Prostate gland (tissue), 2 donors: Measurements from ENCODE around the gene TMSB4X. TPM values are rescaled to one million over a fixed set of nuclear protein-coding genes. Genes with fewer than 3 reads are reported as not detected.

Source experiments
- DNase-seq: peaks from one replicate; pipeline ENCODE4 v3.0.0-alpha.2; 2019; ENCODE audit warnings: low spot score
- H3K27ac ChIP-seq, 2 donors: fragments of 200-600 bp; sonication (generic); 2 replicates each; pipeline ENCODE4 v1.5.1; 2017 to 2019
- H3K27me3 ChIP-seq: fragments of 200-600 bp; sonication (generic); replicated peaks from 2 replicates; pipeline ENCODE4 v1.5.1; 2019; ENCODE audit not compliant: insufficient read depth
- H3K36me3 ChIP-seq, 2 donors: fragments of 200-600 bp; sonication (generic); 1 replicate in 1 of 2; 2 replicates in 1 of 2; pipeline versions ENCODE4 v1.5.1 to v1.8.1; 2017 to 2019
- H3K4me1 ChIP-seq: fragments of 200-600 bp; sonication (generic); replicated peaks from 2 replicates; pipeline ENCODE4 v1.5.1; 2019
- H3K4me3 ChIP-seq, 2 donors: fragments of 200-600 bp; sonication (generic); 2 replicates each; pipeline ENCODE4 v1.5.1; 2017 to 2019
- H3K9me3 ChIP-seq: fragments of 200-600 bp; sonication (generic); 2 replicates; pipeline ENCODE4 v1.5.1; 2017
- CTCF ChIP-seq, 4 experiments: fragments of 200-600 bp in 2 of 4; fragments of 450-650 bp in 2 of 4; sonication (generic) in 2 of 4; IDR thresholded peaks; 1 replicate in 3 of 4; 2 replicates in 1 of 4; pipeline ENCODE4 v1.5.1; 2016 to 2019; ENCODE audit warnings: antibody characterized with exemption in 4 of 4, mild to moderate bottlenecking in 2 of 4, moderate library complexity in 2 of 4
- POLR2A ChIP-seq: fragments of 450-650 bp; IDR thresholded peaks from one replicate; pipeline ENCODE4 v1.6.1; 2016; ENCODE audit warnings: antibody characterized with exemption, mild to moderate bottlenecking
- POLR2AphosphoS5 ChIP-seq: sonication (generic); formaldehyde crosslinking; IDR thresholded peaks from one replicate; pipeline ENCODE4 v1.6.1; 2017; ENCODE audit warnings: antibody characterized with exemption
- WGBS: methylation state at CpG from one replicate; pipeline ENCODE4 v1.1.5; 2018; 5-methylcytosine and 5-hydroxymethylcytosine counted together
- intact Hi-C: fragments of 100-400 bp; cut with DNase I; formaldehyde crosslinking; loops from one replicate; pipeline ENCODE4 v1.14.2; 2022
- total RNA-seq, 2 donors: library from RNA; depleted of rRNA; stranded (reverse); fragments of >200 nt; gene quantifications; one replicate each; pipeline ENCODE4 v1.1.0, GENCODE V29; 2016

The TMSB4X gene
- total RNA-seq, 2 donors from 2014 or later = 1,116 to 1,330 TPM

GRCh38 chrX:13007519-13008188 is 32.7 kb downstream of the TMSB4X start:
- 71% methylated on average over 2 of the region's 2 CpGs for WGBS
- Histone ChIP-seq H3K27me3 (no peaks in the 10 kb centered on the region), H3K9me3 (no peaks in the 10 kb centered on the region), H3K4me1 (no peaks in the 10 kb centered on the region), H3K36me3 (no peaks in the 10 kb centered on the region), H3K4me3 (no peak overlapping the region), H3K27ac (no peak overlapping the region)
- DNase-seq = peak; percentile 28
- TF ChIP-seq POLR2AphosphoS5 = peak; percentile 30
- no peak for TF ChIP-seq POLR2A
- intact Hi-C loops = no loop called here

- TF ChIP-seq POLR2A (no peak), CTCF (IDR thresholded peaks at IDR 0.05) (no peak), POLR2AphosphoS5 (no peak)
- intact Hi-C loops = no loop called here
- no peaks in the 10 kb centered on the region for H3K36me3 ChIP-seq
- H3K27ac ChIP-seq = no peak overlapping the region
- no peaks in the 10 kb centered on the region for H3K9me3 ChIP-seq
- H3K27me3 ChIP-seq = no peaks in the 10 kb centered on the region
- 25% methylated on average over 2 of the region's 2 CpGs for WGBS
- DNase-seq = no peak
- H3K4me1 ChIP-seq = no peaks in the 10 kb centered on the region
- no peak overlapping the region for H3K4me3 ChIP-seq
Measured at GRCh38 chrX:13008189-13008533, 33.3 kb downstream of the TMSB4X start.

- intact Hi-C loops = no loop called here
- H3K4me3 ChIP-seq = no peak overlapping the region
- no peaks in the 10 kb centered on the region for H3K27me3 ChIP-seq
- no peak for TF ChIP-seq CTCF (IDR thresholded peaks at IDR 0.05)
- TF ChIP-seq POLR2AphosphoS5 = no peak
- no peak for TF ChIP-seq POLR2A
- H3K36me3 ChIP-seq = no peaks in the 10 kb centered on the region
- H3K4me1 ChIP-seq = no peaks in the 10 kb centered on the region
- H3K27ac ChIP-seq = no peak overlapping the region
- DNase-seq = no peak
- H3K9me3 ChIP-seq = no peaks in the 10 kb centered on the region
- WGBS = 94% methylated on average over 3 of the region's 3 CpGs
Measured at GRCh38 chrX:13008851-13009250, 33.9 kb downstream of the TMSB4X start.

GRCh38 chrX:13009273-13009672 is 34.4 kb downstream of the TMSB4X start:
- no peak overlapping the region for H3K27ac ChIP-seq
- H3K4me3 ChIP-seq = no peak overlapping the region
- TF ChIP-seq CTCF (IDR thresholded peaks at IDR 0.05) (no peak), POLR2AphosphoS5 (no peak), POLR2A (no peak)
- 52% methylated on average over 3 of the region's 3 CpGs for WGBS
- H3K27me3 ChIP-seq = no peaks in the 10 kb centered on the region
- no peaks in the 10 kb centered on the region for H3K36me3 ChIP-seq
- no peaks in the 10 kb centered on the region for H3K4me1 ChIP-seq
- no peaks in the 10 kb centered on the region for H3K9me3 ChIP-seq
- DNase-seq = no peak
- intact Hi-C loops = no loop called here

- TF ChIP-seq POLR2A (no peak), CTCF (IDR thresholded peaks at IDR 0.05) (no peak), POLR2AphosphoS5 (no peak)
- WGBS = 96% methylated on average over 8 of the region's 8 CpGs
Measured at GRCh38 chrX:13009844-13010243, 34.9 kb downstream of the TMSB4X start.

More at GRCh38 chrX:13009844-13010243, 34.9 kb downstream of the TMSB4X start:
- H3K36me3 ChIP-seq = no peaks in the 10 kb centered on the region
- H3K4me1 ChIP-seq = no peaks in the 10 kb centered on the region
- DNase-seq = no peak
- no peaks in the 10 kb centered on the region for H3K27me3 ChIP-seq
- no peak overlapping the region for H3K27ac ChIP-seq
- no peak overlapping the region for H3K4me3 ChIP-seq
- intact Hi-C loops = no loop called here
- no peaks in the 10 kb centered on the region for H3K9me3 ChIP-seq
